IPS-11a (cell line): Measurements from ENCODE around the gene HAPSTR1.
"Not testable (repeated sequence)": the region's sequence is repeated elsewhere in the genome, so short reads cannot be mapped to it uniquely, and the experiment has no call there.

Experiments
- H3K4me3 ChIP-seq: one replicate; pipeline ENCODE4 v1.5.1; 2013; ENCODE audit warnings: low read depth, low read length, control low read depth

Gene HAPSTR1, protein sequence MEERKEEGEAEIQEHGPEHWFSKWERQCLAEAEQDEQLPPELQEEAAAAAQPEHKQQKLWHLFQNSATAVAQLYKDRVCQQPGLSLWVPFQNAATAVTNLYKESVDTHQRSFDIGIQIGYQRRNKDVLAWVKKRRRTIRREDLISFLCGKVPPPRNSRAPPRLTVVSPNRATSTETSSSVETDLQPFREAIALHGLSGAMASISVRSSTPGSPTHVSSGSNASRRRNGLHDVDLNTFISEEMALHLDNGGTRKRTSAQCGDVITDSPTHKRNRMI

DNA sequence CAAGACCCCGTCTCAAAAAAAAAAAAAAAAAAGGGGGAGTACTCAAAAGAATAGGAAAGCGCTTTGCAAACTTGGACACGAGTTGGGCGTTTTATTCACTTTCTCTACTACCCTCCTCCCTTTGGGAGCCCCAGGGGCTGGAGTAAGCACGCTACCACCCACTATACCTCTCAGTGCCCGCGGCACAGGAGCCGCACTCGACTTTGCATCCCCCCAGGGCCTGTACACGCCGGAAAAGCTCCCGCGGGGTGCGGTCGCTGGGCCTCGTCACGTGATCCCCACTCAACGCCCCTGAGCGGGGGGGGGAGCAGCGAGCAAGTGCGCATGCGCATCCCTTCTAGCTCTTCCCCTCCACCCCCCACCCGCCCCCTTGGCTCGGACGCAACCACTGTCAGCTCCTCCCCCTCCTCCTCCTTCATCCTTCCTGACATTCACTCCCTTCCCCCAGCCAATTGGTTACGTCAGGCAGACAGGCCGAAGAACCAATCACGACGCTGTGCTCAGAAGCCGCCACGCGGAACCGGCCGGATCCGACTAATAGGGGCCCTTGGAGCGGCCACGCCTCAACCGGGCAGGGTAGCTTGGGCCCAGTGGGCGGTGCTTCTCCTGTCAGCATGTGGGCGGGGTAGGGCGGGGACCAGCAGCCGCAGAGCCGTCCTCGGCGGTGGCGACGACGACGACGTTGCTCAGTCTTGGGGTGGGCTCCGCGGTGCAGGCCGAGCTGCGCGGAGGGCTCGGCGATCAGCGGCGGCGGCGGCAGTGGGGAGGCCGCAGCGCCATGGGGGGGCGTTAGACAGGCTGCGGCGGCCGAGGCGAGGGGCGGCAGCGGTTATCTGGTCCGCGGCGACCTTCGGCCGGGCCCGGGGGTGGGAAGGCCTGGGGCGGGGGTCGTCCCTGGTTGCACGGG, at the start of gene HAPSTR1:
Gene HAPSTR1, plus strand, starts transcription at position 685 of the 907 bp plus-strand sequence. CDS start 401 bp downstream, outside the sequence.
- peak within 1 kb of the TSS; percentile 85 for H3K4me3 ChIP-seq

- no peak overlapping the region for H3K4me3 ChIP-seq
Observed at GRCh38 chr16:9042533-9042932, 48.9 kb upstream of the HAPSTR1 start.

DNA sequence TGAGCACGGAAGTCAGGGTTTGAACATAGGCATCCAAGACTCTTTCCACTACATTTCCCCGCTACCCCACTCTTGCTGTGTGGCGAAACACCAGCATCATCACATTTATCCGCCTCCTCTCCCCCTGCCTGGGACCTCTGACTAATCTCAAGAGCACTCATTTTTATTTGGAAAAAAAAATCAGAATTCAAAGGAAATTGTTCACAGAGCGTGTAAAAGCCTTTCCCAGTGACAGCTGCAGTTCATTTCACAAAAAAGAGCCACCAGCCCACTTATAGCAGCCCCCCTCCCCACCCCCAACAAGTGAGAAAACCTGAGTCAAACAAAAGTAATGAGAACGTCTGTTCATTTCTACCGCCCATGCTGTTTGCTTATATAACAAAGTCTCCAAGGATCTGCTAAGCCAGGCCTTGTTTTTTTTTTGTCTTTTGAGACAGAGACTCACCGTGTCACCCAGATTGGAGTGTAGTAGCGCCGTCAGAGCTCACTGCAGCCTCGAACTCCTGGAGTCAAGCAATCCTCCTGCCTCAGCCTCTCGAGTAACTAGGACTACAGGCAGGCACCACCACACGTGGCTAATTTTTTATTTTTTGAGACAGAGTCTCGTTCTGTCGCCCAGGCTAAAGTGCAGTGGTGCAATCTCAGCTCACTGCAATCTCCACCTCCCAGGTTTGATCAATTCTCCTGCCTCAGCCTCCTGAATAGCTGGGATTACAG, 48.3 kb upstream of the HAPSTR1 start:
- no peak overlapping the region for H3K4me3 ChIP-seq

DNA sequence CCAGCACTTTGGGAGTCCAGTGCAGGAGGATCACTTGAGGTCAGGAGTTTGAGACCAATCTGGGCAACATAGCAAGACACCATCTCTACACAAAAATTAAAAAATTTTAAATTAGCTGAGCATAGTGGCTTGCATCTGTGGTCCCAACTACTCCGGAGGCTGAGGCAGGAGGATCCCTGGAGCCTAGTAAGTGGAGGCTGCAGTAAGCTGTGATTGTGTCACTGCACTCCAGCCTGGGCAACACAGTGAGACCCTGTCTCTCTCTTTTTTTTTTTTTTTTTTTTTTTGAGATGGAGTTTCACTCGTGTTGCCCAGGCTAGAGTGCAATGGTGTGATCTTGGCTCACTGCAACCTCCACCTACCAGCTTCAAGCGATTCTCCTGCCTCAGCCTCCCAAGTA, 45.9 kb upstream of the HAPSTR1 start:
- not testable (repeated sequence) for H3K4me3 ChIP-seq

DNA sequence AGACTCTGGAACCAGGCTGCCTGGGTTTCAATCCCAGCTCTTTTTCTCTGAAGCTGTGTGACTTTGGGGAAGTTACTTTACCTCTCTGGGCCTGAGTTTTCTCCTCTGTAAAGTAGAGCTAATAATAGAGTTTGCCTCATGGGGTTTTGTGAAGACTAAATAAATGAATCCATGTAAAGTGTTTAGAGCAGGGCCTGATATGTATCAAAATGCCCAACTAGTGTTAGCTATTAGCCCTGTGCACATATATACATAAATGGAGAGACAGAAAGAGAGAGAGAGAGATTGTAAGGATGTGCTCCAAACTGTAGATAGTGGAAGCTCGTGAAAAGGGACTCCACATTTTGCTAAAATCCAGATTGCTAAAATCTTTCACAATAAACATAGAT, 44.8 kb upstream of the HAPSTR1 start:
- no peak overlapping the region for H3K4me3 ChIP-seq

DNA sequence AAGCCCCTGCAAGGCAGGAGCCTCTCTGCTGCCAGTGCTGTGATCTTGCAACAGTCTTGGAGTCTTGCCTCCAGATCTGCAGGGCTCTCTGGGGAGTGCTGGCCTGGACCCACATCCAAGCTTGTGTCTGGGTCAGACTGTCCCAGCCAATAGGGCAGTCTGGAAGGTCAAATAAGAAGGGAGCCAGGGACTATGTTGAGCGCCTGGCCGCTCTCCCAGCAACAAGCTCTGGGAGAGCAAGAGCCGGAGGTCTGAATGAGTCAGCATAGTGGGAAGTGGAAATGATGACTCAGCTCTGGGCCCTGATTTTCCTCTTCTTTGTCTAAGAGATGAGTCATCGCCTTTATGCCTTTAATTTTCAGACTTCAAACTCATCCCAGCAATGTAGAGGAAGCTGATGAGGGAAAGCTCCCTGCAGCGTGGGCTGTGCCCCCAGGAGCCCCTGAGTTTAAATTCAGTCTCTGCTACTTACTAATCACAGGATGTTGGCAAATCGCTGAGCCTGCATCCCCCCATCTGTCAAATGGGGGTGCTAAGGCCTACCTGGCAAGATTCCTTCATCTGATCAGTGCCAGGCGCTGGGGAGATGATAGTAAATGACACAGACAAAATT, 43.6 kb upstream of the HAPSTR1 start:
- no peak overlapping the region for H3K4me3 ChIP-seq

DNA sequence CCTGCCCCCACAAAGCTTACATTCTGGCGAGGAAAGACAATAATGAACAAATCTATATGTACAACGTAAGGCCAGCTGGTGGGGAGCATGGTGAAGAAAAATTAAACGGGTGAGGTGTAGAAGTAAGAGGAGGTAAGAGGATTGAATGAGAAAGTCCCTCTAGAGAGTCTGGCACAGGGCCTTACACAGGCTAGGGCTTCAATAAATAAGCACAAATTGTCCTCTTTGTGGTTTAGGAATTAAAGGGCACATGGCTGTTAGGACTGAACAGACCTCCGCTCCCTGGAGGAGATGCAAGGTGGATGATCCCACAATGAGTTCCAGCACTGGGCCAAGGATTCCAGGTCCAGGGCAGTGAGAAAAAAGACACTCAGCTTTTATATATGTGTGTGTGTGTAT, 43.1 kb upstream of the HAPSTR1 start:
- no peak overlapping the region for H3K4me3 ChIP-seq

- no peak overlapping the region for H3K4me3 ChIP-seq
Observed at GRCh38 chr16:9049241-9049640, 42.2 kb upstream of the HAPSTR1 start.

GRCh38 chr16:9050102-9050830, 41.2 kb upstream of the HAPSTR1 start:
- no peak overlapping the region for H3K4me3 ChIP-seq

DNA sequence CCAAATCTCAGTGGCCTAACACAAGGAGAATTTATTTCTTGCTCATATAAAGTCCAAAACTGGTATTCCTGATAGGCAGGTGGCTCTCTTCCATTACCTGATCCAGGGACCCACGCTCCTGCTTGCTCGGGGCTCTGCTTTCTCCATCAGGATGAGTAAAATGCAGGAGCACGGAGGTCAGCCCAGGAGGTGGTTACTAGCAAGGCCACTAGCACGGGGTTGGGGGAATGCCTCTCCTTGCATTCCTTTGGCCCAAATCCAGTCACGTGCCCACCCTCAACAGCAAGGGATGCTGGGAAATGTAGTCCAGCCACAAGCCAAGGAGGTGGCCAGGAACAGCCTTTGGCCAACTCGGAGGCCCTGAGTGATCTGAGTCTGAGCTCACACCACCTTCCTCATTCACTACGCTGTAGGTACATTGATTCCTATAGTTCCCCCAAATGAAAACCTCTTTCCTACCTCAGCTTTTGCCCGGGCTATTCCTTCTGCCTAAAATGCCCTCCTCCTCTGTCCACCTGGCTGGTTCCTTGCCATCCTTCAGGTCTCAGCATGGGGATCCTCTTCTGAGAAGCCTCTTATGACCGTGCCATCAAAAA, 38.3 kb upstream of the HAPSTR1 start:
- peak overlapping the region; percentile 24 for H3K4me3 ChIP-seq

- no peak overlapping the region for H3K4me3 ChIP-seq
Observed at GRCh38 chr16:9054460-9054859, 37.0 kb upstream of the HAPSTR1 start.

- no peak overlapping the region for H3K4me3 ChIP-seq
Observed at GRCh38 chr16:9055115-9055514, 36.3 kb upstream of the HAPSTR1 start.

GRCh38 chr16:9055661-9056060, 35.8 kb upstream of the HAPSTR1 start:
- no peak overlapping the region for H3K4me3 ChIP-seq

DNA sequence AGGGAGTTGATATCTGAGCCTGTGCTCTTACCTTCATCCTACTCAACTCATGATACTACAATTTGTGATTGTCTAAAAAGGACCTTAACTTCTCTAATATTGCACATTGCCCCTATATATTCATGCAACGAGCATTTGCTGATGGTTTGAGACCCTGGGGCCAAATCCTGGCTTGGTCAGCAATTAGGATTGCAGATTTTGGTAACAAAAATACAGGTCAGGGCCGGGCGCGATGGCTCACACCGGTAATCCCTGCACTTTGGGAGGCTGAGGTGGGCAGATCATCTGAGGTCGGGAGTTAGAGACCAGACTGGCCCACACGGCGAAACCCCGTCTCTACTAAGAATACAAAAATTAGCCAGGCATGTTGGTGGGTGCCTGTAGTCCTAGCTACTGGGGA, 35.4 kb upstream of the HAPSTR1 start:
- no peak overlapping the region for H3K4me3 ChIP-seq

DNA sequence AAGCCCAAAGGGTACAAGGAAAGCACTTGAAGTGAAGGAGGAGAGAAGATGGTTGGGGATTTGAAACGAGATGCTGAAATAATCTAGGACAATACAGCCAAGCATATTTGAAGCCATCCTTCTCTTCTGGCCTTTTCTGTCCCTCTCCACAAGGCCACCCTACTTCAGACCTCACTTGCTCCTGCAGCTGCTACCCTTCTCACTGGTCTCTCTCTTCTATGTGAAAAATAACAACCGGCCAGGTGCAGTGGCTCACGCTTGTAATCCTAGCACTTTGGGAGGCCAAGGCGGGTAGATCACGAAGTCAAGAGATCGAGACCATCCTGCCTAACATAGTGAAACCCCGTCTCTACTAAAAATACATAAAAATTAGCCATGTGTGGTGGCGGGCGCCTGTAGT, 33.2 kb upstream of the HAPSTR1 start:
- H3K4me3 ChIP-seq, result no peak overlapping the region

GRCh38 chr16:9060225-9060624, 31.2 kb upstream of the HAPSTR1 start:
- H3K4me3 ChIP-seq, result no peak overlapping the region

GRCh38 chr16:9061358-9061813, 30.1 kb upstream of the HAPSTR1 start:
- H3K4me3 ChIP-seq, result no peak overlapping the region

GRCh38 chr16:9062301-9062700, 29.1 kb upstream of the HAPSTR1 start:
- H3K4me3 ChIP-seq, result no peak overlapping the region

DNA sequence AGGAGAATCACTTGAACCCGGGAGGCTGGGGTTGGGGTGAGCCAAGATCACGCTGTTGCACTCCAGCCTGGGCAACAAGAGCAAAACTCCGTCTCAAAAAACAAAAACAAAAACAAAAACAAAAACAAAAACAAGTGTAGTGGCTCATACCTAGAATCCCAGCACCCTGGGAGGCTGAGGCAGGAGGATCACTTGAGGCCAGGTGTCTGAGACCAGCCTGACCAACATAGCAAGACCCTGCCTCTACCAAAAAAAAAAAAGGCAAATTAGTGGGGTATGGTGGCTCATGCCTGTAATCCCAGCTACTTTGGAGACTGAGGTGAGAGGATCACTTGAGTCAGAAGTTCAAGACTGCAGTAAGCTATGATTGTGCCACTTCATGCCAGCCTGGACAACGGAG, 26.4 kb upstream of the HAPSTR1 start:
- no peak overlapping the region for H3K4me3 ChIP-seq

DNA sequence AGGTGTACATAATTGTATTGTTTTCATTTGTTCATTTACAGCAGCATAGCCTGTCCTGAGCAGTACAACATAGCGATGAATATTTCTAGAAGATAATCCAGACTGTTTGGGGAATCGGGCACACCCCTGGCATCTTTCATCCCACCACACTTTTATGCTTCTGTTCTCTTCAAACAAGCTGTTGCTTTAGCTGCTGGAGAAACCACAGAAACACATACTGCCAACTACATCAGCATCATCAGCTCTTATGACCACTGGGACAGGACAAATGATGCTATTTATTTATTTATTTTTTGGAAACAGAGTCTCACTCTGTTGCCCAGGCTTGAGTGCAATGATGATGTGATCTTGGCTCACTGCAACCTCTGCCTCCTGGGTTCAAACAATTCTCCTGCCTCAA, 22.6 kb upstream of the HAPSTR1 start:
- no peak overlapping the region for H3K4me3 ChIP-seq
